HepG2 (cell line): ENCODE measurements around the gene KCNN2. TPM values are rescaled to one million over a fixed set of nuclear protein-coding genes. Genes with fewer than 3 reads are reported as not detected.

Experiments used
- ATAC-seq: fragments of 200-7000 bp; cut with Tn5 transposase; 3 replicates; pipeline ENCODE4 v1.9.1; 2020; ENCODE audit warnings: mild to moderate bottlenecking, moderate library complexity
- BruUV-seq: library from RNA; stranded (reverse); fragments of 400-500 nt; replicated peaks from 2 replicates; lab custom pipeline; 2021; lab: Mats Ljungman, UMichigan
- CTCF ChIA-PET: fragments of 300-600 bp; formaldehyde crosslinking; extraction: SDS; loops from one replicate; lab custom pipeline; 2021; ENCODE audit warnings: low total read pairs, inconsistent platforms, low intra/inter-chr PET ratio; lab: Yijun Ruan, JAX
- POLR2A ChIA-PET: fragments of 350-600 bp; sonication (Branson Sonifier 250); formaldehyde crosslinking; loops from one replicate; lab custom pipeline; 2020; ENCODE audit warnings: antibody characterized with exemption, inconsistent platforms; lab: Yijun Ruan, JAX
- DNase-seq: peaks from one replicate; pipeline ENCODE4 v3.0.0-alpha.2; 2015; ENCODE audit warnings: low spot score
- FAIRE-seq: peaks from 3 replicates; lab custom pipeline; 2011; peaks lifted over from hg19 to GRCh38; lab: Jason Lieb, UNC
- H2AFZ ChIP-seq: one replicate; pipeline ENCODE4 v1.6.1; 2011; ENCODE audit warnings: low read length, inconsistent platforms
- H3K27ac ChIP-seq: fragments of 300-600 bp; 3 replicates; pipeline ENCODE4 v1.8.0; 2011; ENCODE audit warnings: mixed run types, mild to moderate bottlenecking, mixed read lengths, low read length, inconsistent platforms; ENCODE audit not compliant: insufficient read depth; ENCODE audit errors: extremely low read length
- H3K27me3 ChIP-seq, 2 experiments: fragments of 200-600 bp in 1 of 2; 2 replicates in 1 of 2; 3 replicates in 1 of 2; pipeline versions ENCODE4 v1.6.0 to v1.8.0; 2011; ENCODE audit warnings: low read length in 2 of 2, mild to moderate bottlenecking in 2 of 2, moderate library complexity in 2 of 2, inconsistent platforms in 1 of 2; ENCODE audit not compliant: insufficient read depth in 2 of 2, control insufficient read depth in 1 of 2
- H3K36me3 ChIP-seq, 2 experiments: fragments of 200-600 bp in 1 of 2; replicated peaks in 1 of 2; 2 replicates in 1 of 2; 3 replicates in 1 of 2; pipeline versions ENCODE4 v1.5.1 to v1.8.0; 2011; ENCODE audit warnings: low read length in 2 of 2, inconsistent platforms in 1 of 2; ENCODE audit not compliant: insufficient read depth in 2 of 2, control insufficient read depth in 1 of 2
- H3K4me1 ChIP-seq: 2 replicates; pipeline ENCODE4 v1.5.1; 2012; ENCODE audit warnings: low read length, inconsistent platforms; ENCODE audit not compliant: insufficient read depth
- H3K4me2 ChIP-seq: 2 replicates; pipeline ENCODE4 v1.6.0; 2011; ENCODE audit warnings: low read depth, low read length, inconsistent platforms
- H3K4me3 ChIP-seq, 3 experiments: fragments of 200-600 bp in 1 of 3; sonication (generic), shearing (Covaris generic) in 1 of 3; replicated peaks in 1 of 3; 2 replicates each; pipeline ENCODE4 v1.5.1; 2011 to 2016; ENCODE audit warnings: low read length in 3 of 3, inconsistent platforms in 2 of 3, low read depth in 2 of 3, mild to moderate bottlenecking in 2 of 3, control low read depth in 1 of 3, mixed read lengths in 1 of 3; ENCODE audit not compliant: insufficient read depth in 1 of 3
- H3K79me2 ChIP-seq: one replicate; pipeline ENCODE4 v1.6.1; 2011; ENCODE audit warnings: low read length, inconsistent platforms; ENCODE audit not compliant: insufficient read depth
- H3K9ac ChIP-seq: 2 replicates; pipeline ENCODE4 v1.6.0; 2011; ENCODE audit warnings: mild to moderate bottlenecking, low read depth, low read length, inconsistent platforms; ENCODE audit not compliant: insufficient read depth
- H3K9me3 ChIP-seq: 2 replicates; pipeline ENCODE4 v1.5.1; 2012; ENCODE audit warnings: mild to moderate bottlenecking, low read length
- H4K20me1 ChIP-seq: 2 replicates; pipeline ENCODE4 v1.6.0; 2011; ENCODE audit warnings: inconsistent platforms, mild to moderate bottlenecking, low read length, moderate library complexity; ENCODE audit not compliant: insufficient read depth
- FIP1L1 ChIP-seq: fragments of 200-400 bp; formaldehyde crosslinking; IDR thresholded peaks from 2 replicates; pipeline ENCODE4 v1.6.1; 2018; ENCODE audit warnings: low read depth, mild to moderate bottlenecking, low read length, moderate library complexity, borderline replicate concordance; ENCODE audit not compliant: insufficient read depth
- FLYWCH1 ChIP-seq: sonication (generic); formaldehyde crosslinking; IDR thresholded peaks from 2 replicates; pipeline ENCODE4 v1.8.1; 2023; ENCODE audit warnings: mild to moderate bottlenecking, missing genetic modification reagents
- FUBP1 ChIP-seq: sonication (generic); formaldehyde crosslinking; IDR thresholded peaks from 2 replicates; pipeline ENCODE4 v1.5.1; 2020; ENCODE audit warnings: missing genetic modification reagents, mild to moderate bottlenecking, borderline replicate concordance
- HDAC2 ChIP-seq: sonication (generic); formaldehyde crosslinking; IDR thresholded peaks from 2 replicates; pipeline ENCODE4 v1.4.0; 2020; ENCODE audit warnings: missing genetic modification reagents
- HMG20A ChIP-seq: IDR thresholded peaks from 2 replicates; pipeline ENCODE4 v1.6.1; 2016; ENCODE audit warnings: borderline replicate concordance
- NFE2L2 ChIP-seq: fragments of 150-350 bp; IDR thresholded peaks from 2 replicates; pipeline ENCODE4 v1.6.1; 2014; ENCODE audit warnings: low read length
- TRAFD1 ChIP-seq: sonication (generic); formaldehyde crosslinking; IDR thresholded peaks from 2 replicates; pipeline ENCODE4 v1.5.1; 2020; ENCODE audit warnings: missing genetic modification reagents, mild to moderate bottlenecking, borderline replicate concordance
- ZGPAT ChIP-seq: IDR thresholded peaks from 2 replicates; pipeline ENCODE4 v1.6.1; 2016; ENCODE audit warnings: mild to moderate bottlenecking
- ZNF136 ChIP-seq: sonication (generic); formaldehyde crosslinking; IDR thresholded peaks from 2 replicates; pipeline ENCODE4 v1.8.1; 2022; ENCODE audit warnings: low read depth, mild to moderate bottlenecking, moderate library complexity, missing genetic modification reagents
- ZNF263 ChIP-seq: sonication (generic); formaldehyde crosslinking; IDR thresholded peaks from 2 replicates; pipeline ENCODE4 v1.4.0; 2020; ENCODE audit warnings: missing genetic modification reagents
- ZNF543 ChIP-seq: sonication (generic); formaldehyde crosslinking; IDR thresholded peaks from 2 replicates; pipeline ENCODE4 v1.4.0; 2020; ENCODE audit warnings: mild to moderate bottlenecking, missing genetic modification reagents
- ZNF567 ChIP-seq: sonication (generic); formaldehyde crosslinking; IDR thresholded peaks from 2 replicates; pipeline ENCODE4 v1.8.1; 2023; ENCODE audit warnings: mild to moderate bottlenecking, missing genetic modification reagents, borderline replicate concordance
- WGBS: methylation state at CpG from one replicate; pipeline ENCODE4 v1.1.6; 2017; ENCODE audit warnings: low lambda C conversion rate; 5-methylcytosine and 5-hydroxymethylcytosine counted together
- in situ Hi-C: cut with HindIII; loops from 2 replicates; pipeline ENCODE4 v1.10.0; 2017; ENCODE audit warnings: low pct_unique_long_range_greater_than_20kb; ENCODE audit not compliant: extremely low pct_ligation_motif_present
- intact Hi-C: fragments of 100-400 bp; cut with micrococcal nuclease; formaldehyde crosslinking; loops from one replicate; pipeline ENCODE4 v1.10.0; 2022; ENCODE audit not compliant: unreplicated experiment
- polyA plus RNA-seq, 8 experiments: library from polyadenylated mRNA; depleted of rRNA in 3 of 8; stranded (reverse) in 7 of 8; unstranded in 1 of 8; fragments of >200 nt; fragmentation: Illumina TruSeq in 4 of 8; extraction: Trizol in 4 of 8; gene quantifications; 2 replicates each; pipeline versions ENCODE4 v1.2.1 to v1.2.3, GENCODE V29; 2011 to 2016; ENCODE audit warnings: low read depth in 4 of 8, missing spikeins in 1 of 8, mixed read lengths in 1 of 8; ENCODE audit not compliant: insufficient read depth in 1 of 8
- total RNA-seq, 5 experiments: library from RNA; depleted of rRNA; stranded (reverse); fragments of >200 nt; fragmentation: Illumina TruSeq; extraction: Trizol; gene quantifications; 2 replicates each; pipeline ENCODE4 v1.2.3, GENCODE V29; 2016; ENCODE audit warnings: low read depth in 1 of 5

The KCNN2 gene
- total and polyA plus RNA-seq, 2 of the 13 experiments (the other 11 are each of a cell fraction or from before 2014, with no cell fraction given), result not detected

- TF ChIP-seq ZGPAT (CRISPR knock-in tag) (no peak), NFE2L2 (no peak)
These were observed 33.9 kb upstream of the KCNN2 start (continued) for GRCh38 chr5:114327987-114328386.

- no peak for FAIRE-seq
- TF ChIP-seq FLYWCH1 (CRISPR knock-in tag), result no peak
- no peak for TF ChIP-seq FIP1L1
- TF ChIP-seq HDAC2 (CRISPR knock-in tag), result no peak
- no peak for TF ChIP-seq ZNF567 (CRISPR knock-in tag)
- TF ChIP-seq FUBP1 (CRISPR knock-in tag), result no peak
- no peak for TF ChIP-seq HMG20A (CRISPR knock-in tag)
- no peak for TF ChIP-seq ZNF263 (CRISPR knock-in tag)
- no peak for TF ChIP-seq ZNF136 (CRISPR knock-in tag)
- no peak for TF ChIP-seq ZNF543 (CRISPR knock-in tag)
- TF ChIP-seq TRAFD1 (CRISPR knock-in tag), result no peak
- intact Hi-C loops, result no loop called here
These were observed 30.8 kb upstream of the KCNN2 start for GRCh38 chr5:114330916-114331531.

More at GRCh38 chr5:114330916-114331531, 30.8 kb upstream of the KCNN2 start:
- Histone ChIP-seq H3K4me2 (no peak overlapping the region), H2AFZ (no peak overlapping the region), H3K9me3 (no peaks in the 10 kb centered on the region), H3K79me2 (no peaks in the 10 kb centered on the region), H3K27ac (no peak overlapping the region), H3K27me3 (no peaks in the 10 kb centered on the region), H3K9ac (no peak overlapping the region), H3K4me3 (no peak overlapping the region), H4K20me1 (no peaks in the 10 kb centered on the region), H3K36me3 (no peaks in the 10 kb centered on the region), H3K4me1 (no peaks in the 10 kb centered on the region)
- no peak for ATAC-seq
- DNase-seq, result no peak
- in situ Hi-C loops, result no loop called here
- POLR2A ChIA-PET, result no interaction called here
- CTCF ChIA-PET, result no interaction called here
- WGBS, result 2% methylated on average over 7 of the region's 7 CpGs
- no TSS peak for BruUV-seq
